ENCODE measurements around the gene INPP5F.

The INPP5F gene

DNA sequence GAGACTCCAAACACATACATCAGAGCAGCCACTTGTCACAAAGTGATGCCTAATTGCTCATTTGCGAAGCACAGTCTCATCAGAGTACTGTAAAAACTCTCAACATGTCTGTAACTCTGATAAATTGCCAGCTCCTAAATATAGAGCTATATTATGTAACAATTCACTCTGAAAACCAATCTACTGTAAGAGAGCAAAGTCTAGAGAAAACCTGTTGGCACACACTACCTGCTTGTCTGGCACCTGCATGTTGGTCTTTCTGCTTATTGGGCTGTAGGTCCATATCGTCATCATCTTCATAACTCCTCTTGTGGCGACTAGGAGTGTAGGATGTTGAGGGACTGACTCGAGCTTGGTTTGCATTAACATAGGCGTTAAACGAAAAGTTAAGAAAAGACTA is 127.0 kb downstream of the INPP5F start:
- no peak for DNase-seq (ENCODE audit: low read depth in 1 of 2, low spot score in 1 of 2)
- TF ChIP-seq SPI1 (IDR thresholded peaks at IDR 0.05; ENCODE audit: borderline replicate concordance, low read depth) (no peak), POLR2AphosphoS5 (IDR thresholded peaks at IDR 0.05; ENCODE audit: low read depth) (no peak), GABPA (IDR thresholded peaks at IDR 0.05; ENCODE audit: low read depth) (no peak)
- TF ChIP-seq, protein P1, sequence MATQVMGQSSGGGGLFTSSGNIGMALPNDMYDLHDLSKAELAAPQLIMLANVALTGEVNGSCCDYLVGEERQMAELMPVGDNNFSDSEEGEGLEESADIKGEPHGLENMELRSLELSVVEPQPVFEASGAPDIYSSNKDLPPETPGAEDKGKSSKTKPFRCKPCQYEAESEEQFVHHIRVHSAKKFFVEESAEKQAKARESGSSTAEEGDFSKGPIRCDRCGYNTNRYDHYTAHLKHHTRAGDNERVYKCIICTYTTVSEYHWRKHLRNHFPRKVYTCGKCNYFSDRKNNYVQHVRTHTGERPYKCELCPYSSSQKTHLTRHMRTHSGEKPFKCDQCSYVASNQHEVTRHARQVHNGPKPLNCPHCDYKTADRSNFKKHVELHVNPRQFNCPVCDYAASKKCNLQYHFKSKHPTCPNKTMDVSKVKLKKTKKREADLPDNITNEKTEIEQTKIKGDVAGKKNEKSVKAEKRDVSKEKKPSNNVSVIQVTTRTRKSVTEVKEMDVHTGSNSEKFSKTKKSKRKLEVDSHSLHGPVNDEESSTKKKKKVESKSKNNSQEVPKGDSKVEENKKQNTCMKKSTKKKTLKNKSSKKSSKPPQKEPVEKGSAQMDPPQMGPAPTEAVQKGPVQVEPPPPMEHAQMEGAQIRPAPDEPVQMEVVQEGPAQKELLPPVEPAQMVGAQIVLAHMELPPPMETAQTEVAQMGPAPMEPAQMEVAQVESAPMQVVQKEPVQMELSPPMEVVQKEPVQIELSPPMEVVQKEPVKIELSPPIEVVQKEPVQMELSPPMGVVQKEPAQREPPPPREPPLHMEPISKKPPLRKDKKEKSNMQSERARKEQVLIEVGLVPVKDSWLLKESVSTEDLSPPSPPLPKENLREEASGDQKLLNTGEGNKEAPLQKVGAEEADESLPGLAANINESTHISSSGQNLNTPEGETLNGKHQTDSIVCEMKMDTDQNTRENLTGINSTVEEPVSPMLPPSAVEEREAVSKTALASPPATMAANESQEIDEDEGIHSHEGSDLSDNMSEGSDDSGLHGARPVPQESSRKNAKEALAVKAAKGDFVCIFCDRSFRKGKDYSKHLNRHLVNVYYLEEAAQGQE (IDR thresholded peaks at IDR 0.05; ENCODE audit: insufficient replicate concordance, low read depth): no peak
- TF ChIP-seq, protein P2, sequence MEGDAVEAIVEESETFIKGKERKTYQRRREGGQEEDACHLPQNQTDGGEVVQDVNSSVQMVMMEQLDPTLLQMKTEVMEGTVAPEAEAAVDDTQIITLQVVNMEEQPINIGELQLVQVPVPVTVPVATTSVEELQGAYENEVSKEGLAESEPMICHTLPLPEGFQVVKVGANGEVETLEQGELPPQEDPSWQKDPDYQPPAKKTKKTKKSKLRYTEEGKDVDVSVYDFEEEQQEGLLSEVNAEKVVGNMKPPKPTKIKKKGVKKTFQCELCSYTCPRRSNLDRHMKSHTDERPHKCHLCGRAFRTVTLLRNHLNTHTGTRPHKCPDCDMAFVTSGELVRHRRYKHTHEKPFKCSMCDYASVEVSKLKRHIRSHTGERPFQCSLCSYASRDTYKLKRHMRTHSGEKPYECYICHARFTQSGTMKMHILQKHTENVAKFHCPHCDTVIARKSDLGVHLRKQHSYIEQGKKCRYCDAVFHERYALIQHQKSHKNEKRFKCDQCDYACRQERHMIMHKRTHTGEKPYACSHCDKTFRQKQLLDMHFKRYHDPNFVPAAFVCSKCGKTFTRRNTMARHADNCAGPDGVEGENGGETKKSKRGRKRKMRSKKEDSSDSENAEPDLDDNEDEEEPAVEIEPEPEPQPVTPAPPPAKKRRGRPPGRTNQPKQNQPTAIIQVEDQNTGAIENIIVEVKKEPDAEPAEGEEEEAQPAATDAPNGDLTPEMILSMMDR (IDR thresholded peaks at IDR 0.05; ENCODE audit: insufficient read depth, low read length): no peak
- H3K4me3 ChIP-seq (replicated peaks; ENCODE audit: insufficient read depth, low read length): no peak overlapping the region
- no peaks in the 10 kb centered on the region for H3K27me3 ChIP-seq (ENCODE audit: insufficient read depth, poor library complexity, severe bottlenecking)
- no peak overlapping the region; the same call in 1 of the 2 replicates for H3K27ac ChIP-seq (replicated peaks)

- TF ChIP-seq GABPA (IDR thresholded peaks at IDR 0.05; ENCODE audit: low read depth) (no peak), POLR2AphosphoS5 (IDR thresholded peaks at IDR 0.05; ENCODE audit: low read depth) (no peak), SPI1 (IDR thresholded peaks at IDR 0.05; ENCODE audit: borderline replicate concordance, low read depth) (no peak)
- TF ChIP-seq, protein P1 (IDR thresholded peaks at IDR 0.05; ENCODE audit: insufficient replicate concordance, low read depth): no peak
- TF ChIP-seq, protein P2 (IDR thresholded peaks at IDR 0.05; ENCODE audit: insufficient read depth, low read length): no peak
- Histone ChIP-seq H3K27me3 (ENCODE audit: insufficient read depth, poor library complexity, severe bottlenecking) (no peaks in the 10 kb centered on the region), H3K4me3 (replicated peaks; ENCODE audit: insufficient read depth, low read length) (no peak overlapping the region), H3K27ac (replicated peaks) (no peak overlapping the region)
- DNase-seq (ENCODE audit: low read depth in 1 of 2, low spot score in 1 of 2): no peak
Measured at GRCh38 chr10:119853574-119853973, 127.7 kb downstream of the INPP5F start.

GRCh38 chr10:119858063-119858462 is 132.2 kb downstream of the INPP5F start:
- no peak for DNase-seq (ENCODE audit: low read depth in 1 of 2, low spot score in 1 of 2)
- Histone ChIP-seq H3K27ac (replicated peaks) (no peak overlapping the region), H3K4me3 (replicated peaks; ENCODE audit: insufficient read depth, low read length) (no peak overlapping the region), H3K27me3 (ENCODE audit: insufficient read depth, poor library complexity, severe bottlenecking) (no peaks in the 10 kb centered on the region)
- TF ChIP-seq POLR2AphosphoS5 (IDR thresholded peaks at IDR 0.05; ENCODE audit: low read depth): no peak
- no peak for TF ChIP-seq SPI1 (IDR thresholded peaks at IDR 0.05; ENCODE audit: borderline replicate concordance, low read depth)
- no peak for TF ChIP-seq GABPA (IDR thresholded peaks at IDR 0.05; ENCODE audit: low read depth)
- TF ChIP-seq, protein P1 (IDR thresholded peaks at IDR 0.05; ENCODE audit: insufficient replicate concordance, low read depth): no peak
- TF ChIP-seq, protein P2 (IDR thresholded peaks at IDR 0.05; ENCODE audit: insufficient read depth, low read length): no peak

Measured in HL-60 (cell line).